Uterus (tissue), 4 donors: ENCODE measurements around the gene APP. TPM values are rescaled to one million over a fixed set of nuclear protein-coding genes. Genes with fewer than 3 reads are reported as not detected.

Source experiments
- DNase-seq, 2 donors: peaks; one replicate each; pipeline ENCODE4 v3.0.0-alpha.2; 2019 to 2020
- H3K27ac ChIP-seq, 2 donors: fragments of 200-600 bp; sonication (generic); 1 replicate in 1 of 2; 2 replicates in 1 of 2; pipeline ENCODE4 v1.5.1; 2016 to 2018
- H3K27me3 ChIP-seq, 2 donors: fragments of 200-600 bp; sonication (generic); one replicate each; pipeline ENCODE4 v1.5.1; 2018 to 2019; ENCODE audit warnings: control low read depth in 1 of 2
- H3K36me3 ChIP-seq, 2 donors: fragments of 200-600 bp; sonication (generic); one replicate each; pipeline ENCODE4 v1.5.1; 2019; ENCODE audit warnings: control low read depth in 1 of 2
- H3K4me1 ChIP-seq, 2 donors: fragments of 200-600 bp; sonication (generic); one replicate each; pipeline ENCODE4 v1.5.1; 2018 to 2019; ENCODE audit warnings: control low read depth in 1 of 2
- H3K4me3 ChIP-seq, 2 donors: fragments of 200-600 bp; sonication (generic); 1 replicate in 1 of 2; 2 replicates in 1 of 2; pipeline ENCODE4 v1.5.1; 2018 to 2019; ENCODE audit warnings: mild to moderate bottlenecking in 1 of 2
- H3K9me3 ChIP-seq, 2 donors: fragments of 200-600 bp; sonication (generic); one replicate each; pipeline ENCODE4 v1.5.1; 2019; ENCODE audit warnings: control low read depth in 1 of 2
- POLR2A ChIP-seq, 2 donors: fragments of 450-650 bp; IDR thresholded peaks; one replicate each; pipeline ENCODE4 v1.6.1; 2016; ENCODE audit warnings: antibody characterized with exemption in 2 of 2, mild to moderate bottlenecking in 1 of 2, moderate library complexity in 1 of 2
- intact Hi-C: fragments of 100-400 bp; cut with DNase I; formaldehyde crosslinking; loops from one replicate; pipeline ENCODE4 v1.15.1; 2023; ENCODE audit warnings: low total_unique reads
- total RNA-seq, 4 donors: library from RNA; depleted of rRNA in 3 of 4; stranded (reverse); fragments of >200 nt in 3 of 4; gene quantifications; one replicate each; pipeline versions ENCODE4 v1.1.0 to v1.2.4, GENCODE V29; 2014 to 2023
- TF ChIP-seq, protein P1 (sequence below), 4 experiments: fragments of 200-600 bp in 2 of 4; fragments of 450-650 bp in 2 of 4; sonication (generic) in 2 of 4; IDR thresholded peaks; one replicate each; pipeline ENCODE4 v1.5.1; 2016 to 2019; ENCODE audit warnings: antibody characterized with exemption in 4 of 4, mild to moderate bottlenecking in 2 of 4, moderate library complexity in 1 of 4
- donor health status: DM: yes; HTN: yes; CAD: no.

Gene APP
- total RNA-seq, 4 donors from 2014 or later, result 212 to 537 (median 430) TPM

DNA sequence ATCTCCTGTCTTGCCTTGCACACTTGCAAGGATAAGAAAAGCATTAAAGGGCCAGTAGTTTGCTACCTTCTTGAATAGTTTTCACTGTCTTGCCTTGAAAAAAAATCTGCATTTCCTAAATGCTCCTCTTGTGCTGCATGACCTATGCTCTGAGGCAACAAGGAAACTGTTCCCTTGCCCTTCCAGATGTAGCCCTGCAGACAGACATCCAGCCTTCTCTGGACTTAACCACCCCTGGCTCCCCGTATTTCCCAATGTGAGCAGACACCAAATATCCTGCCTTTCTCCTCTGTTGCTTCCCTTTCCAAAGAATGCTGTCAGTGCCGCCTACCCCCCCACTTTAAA is 258.2 kb downstream of the APP start:
- no peaks in the 10 kb centered on the region for H3K36me3 ChIP-seq
- H3K27me3 ChIP-seq, result no peaks in the 10 kb centered on the region
- H3K27ac ChIP-seq, result no peak overlapping the region
- H3K9me3 ChIP-seq, result no peaks in the 10 kb centered on the region
- intact Hi-C loops, result no loop called here
- DNase-seq, result no peak
- TF ChIP-seq POLR2A (IDR thresholded peaks at IDR 0.05), result no peak
- TF ChIP-seq, protein P1, sequence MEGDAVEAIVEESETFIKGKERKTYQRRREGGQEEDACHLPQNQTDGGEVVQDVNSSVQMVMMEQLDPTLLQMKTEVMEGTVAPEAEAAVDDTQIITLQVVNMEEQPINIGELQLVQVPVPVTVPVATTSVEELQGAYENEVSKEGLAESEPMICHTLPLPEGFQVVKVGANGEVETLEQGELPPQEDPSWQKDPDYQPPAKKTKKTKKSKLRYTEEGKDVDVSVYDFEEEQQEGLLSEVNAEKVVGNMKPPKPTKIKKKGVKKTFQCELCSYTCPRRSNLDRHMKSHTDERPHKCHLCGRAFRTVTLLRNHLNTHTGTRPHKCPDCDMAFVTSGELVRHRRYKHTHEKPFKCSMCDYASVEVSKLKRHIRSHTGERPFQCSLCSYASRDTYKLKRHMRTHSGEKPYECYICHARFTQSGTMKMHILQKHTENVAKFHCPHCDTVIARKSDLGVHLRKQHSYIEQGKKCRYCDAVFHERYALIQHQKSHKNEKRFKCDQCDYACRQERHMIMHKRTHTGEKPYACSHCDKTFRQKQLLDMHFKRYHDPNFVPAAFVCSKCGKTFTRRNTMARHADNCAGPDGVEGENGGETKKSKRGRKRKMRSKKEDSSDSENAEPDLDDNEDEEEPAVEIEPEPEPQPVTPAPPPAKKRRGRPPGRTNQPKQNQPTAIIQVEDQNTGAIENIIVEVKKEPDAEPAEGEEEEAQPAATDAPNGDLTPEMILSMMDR (IDR thresholded peaks at IDR 0.05), result no peak
- no peak overlapping the region for H3K4me3 ChIP-seq
- no peaks in the 10 kb centered on the region for H3K4me1 ChIP-seq

DNA sequence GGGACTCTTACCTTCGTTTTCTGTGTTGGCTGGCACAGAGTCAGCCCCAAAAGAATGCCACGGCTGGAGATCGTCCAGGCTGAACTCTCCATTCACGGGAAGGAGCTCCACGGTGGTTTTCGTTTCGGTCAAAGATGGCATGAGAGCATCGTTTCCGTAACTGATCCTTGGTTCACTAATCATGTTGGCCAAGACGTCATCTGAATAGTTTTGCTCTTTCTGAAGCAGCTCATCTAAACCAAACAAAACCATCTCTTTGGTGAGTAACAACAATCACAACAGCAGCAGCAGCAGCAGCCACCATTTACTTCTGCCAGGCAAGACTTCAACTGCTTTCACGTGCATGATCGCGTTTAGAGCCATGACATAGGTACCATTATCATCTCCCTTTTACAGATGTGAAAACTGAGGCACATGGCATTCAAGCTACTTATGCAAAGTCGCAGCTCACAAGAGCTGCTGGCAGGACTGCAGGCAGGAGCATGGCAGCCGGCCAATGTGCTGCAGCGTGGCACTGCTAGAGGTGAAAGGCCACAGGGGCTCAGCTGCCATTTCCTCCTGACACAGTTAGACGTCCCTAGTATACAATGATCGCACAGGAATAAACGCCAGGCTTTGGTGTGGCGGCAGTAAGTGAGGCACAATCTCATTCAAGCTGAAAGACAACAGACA is 258.7 kb downstream of the APP start:
- TF ChIP-seq POLR2A (IDR thresholded peaks at IDR 0.05), result no peak
- TF ChIP-seq, protein P1 (IDR thresholded peaks at IDR 0.05), result no peak
- Histone ChIP-seq H3K4me1 (no peaks in the 10 kb centered on the region), H3K9me3 (no peaks in the 10 kb centered on the region), H3K4me3 (no peak overlapping the region), H3K27me3 (no peaks in the 10 kb centered on the region), H3K27ac (no peak overlapping the region), H3K36me3 (no peaks in the 10 kb centered on the region)
- DNase-seq, result no peak
- intact Hi-C loops, result no loop called here

DNA sequence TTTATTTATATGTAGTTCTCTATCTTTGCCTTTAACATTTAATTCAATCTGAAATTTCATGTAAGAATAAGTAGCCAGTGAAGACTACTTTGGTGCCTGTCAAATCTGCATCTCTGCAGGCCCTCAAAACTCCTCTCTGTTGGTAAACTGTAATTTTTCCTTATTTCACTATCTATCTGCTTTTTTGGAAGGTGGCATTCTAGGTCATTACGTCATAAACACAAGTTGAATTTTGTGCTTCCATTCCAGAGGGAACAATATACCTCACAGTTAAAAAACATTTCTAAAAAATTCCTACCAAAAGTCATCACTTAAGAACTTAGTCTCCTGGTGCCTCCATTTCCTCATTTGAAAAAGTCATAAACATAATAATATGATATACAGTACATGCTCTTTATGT is 259.8 kb downstream of the APP start:
- Histone ChIP-seq H3K27ac (no peak overlapping the region), H3K27me3 (no peaks in the 10 kb centered on the region), H3K36me3 (no peaks in the 10 kb centered on the region), H3K4me3 (no peak overlapping the region), H3K9me3 (no peaks in the 10 kb centered on the region), H3K4me1 (no peaks in the 10 kb centered on the region)
- DNase-seq, result no peak
- TF ChIP-seq POLR2A (IDR thresholded peaks at IDR 0.05), result no peak
- TF ChIP-seq, protein P1 (IDR thresholded peaks at IDR 0.05), result no peak
- intact Hi-C loops, result no loop called here

DNA sequence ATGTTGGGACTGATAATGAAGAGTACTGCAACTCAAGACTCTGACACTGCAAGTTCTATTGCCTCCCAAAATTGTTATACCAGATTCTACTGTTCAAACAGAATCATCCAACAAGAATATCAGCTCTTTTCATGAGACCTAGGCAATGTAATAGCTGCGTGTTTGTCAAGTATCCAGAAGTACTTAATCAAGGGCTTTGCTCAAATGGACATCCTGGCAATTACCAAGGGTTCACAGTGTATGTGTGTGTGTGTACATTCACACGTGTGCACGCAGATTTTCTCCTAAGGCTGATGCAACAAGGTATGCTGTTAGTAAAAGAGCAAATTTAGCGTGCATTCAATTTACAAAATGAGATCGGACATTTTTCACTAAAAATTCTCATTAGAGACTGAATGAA is 261.2 kb downstream of the APP start:
- TF ChIP-seq POLR2A (IDR thresholded peaks at IDR 0.05), result no peak
- TF ChIP-seq, protein P1 (IDR thresholded peaks at IDR 0.05), result no peak
- intact Hi-C loops, result no loop called here
- Histone ChIP-seq H3K36me3 (no peaks in the 10 kb centered on the region), H3K27ac (no peak overlapping the region), H3K4me3 (no peak overlapping the region), H3K9me3 (no peaks in the 10 kb centered on the region), H3K27me3 (no peaks in the 10 kb centered on the region), H3K4me1 (no peaks in the 10 kb centered on the region)
- DNase-seq, result no peak

DNA sequence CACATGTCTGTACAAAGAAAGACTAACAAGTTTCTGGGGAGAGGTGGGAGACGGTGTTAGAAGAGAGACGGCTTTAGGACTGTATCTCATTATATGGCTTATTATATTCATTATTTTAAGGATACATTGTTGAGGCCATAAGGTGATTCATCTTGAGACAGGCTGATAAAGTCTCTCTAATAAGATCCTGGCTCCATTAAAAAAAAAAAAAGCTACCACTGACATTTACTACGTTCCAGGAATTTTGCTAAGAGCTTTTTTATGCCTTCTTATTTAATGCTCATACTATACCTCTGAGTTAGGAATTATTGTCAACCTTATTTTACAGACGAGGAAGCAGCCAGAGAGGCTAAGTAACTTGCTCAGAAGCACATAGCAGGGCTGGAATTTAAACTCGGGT is 262.1 kb downstream of the APP start:
- intact Hi-C loops, result no loop called here
- DNase-seq, result no peak
- H3K4me3 ChIP-seq, result no peak overlapping the region
- no peaks in the 10 kb centered on the region for H3K27me3 ChIP-seq
- H3K36me3 ChIP-seq, result no peaks in the 10 kb centered on the region
- no peaks in the 10 kb centered on the region for H3K4me1 ChIP-seq
- H3K9me3 ChIP-seq, result no peaks in the 10 kb centered on the region
- H3K27ac ChIP-seq, result peak overlapping the region in 1 of 2 donors; percentile 3
- TF ChIP-seq, protein P1 (IDR thresholded peaks at IDR 0.05), result no peak
- TF ChIP-seq POLR2A (IDR thresholded peaks at IDR 0.05), result no peak
